ENCODE results near the gene ARL6IP4. TPM values are rescaled to one million over a fixed set of nuclear protein-coding genes. Genes with fewer than 3 reads are reported as not detected.

ARL6IP4 gene
- total RNA-seq, 1 donor from 2014 or later: 163 TPM

- H3K9me3 Mint-ChIP-seq: no peaks in the 10 kb centered on the region
- ChIA-PET CTCF (interaction anchor here (1.1 to 11.6 kb wide), 3 partner anchors 84 to 162 kb away, joined by 3 to 145 read pairs (median 8); no protein-coding TSS in a partner anchor), POLR2A (interaction anchor here (0.6 kb wide), 3 partner anchors 10 to 86 kb away, joined by 3 read pairs; partner anchors contain the start of gene ABCB9)
- no peaks in the 10 kb centered on the region for H3K27me3 Mint-ChIP-seq
- no peak for ATAC-seq (ENCODE audit: low read depth)
- intact Hi-C loops (cut with micrococcal nuclease): no loop called here
- no peak for DNase-seq
- no peak overlapping the region for H3K27ac Mint-ChIP-seq
- peaks cover 12% of the 10 kb centered on the region for H3K4me1 Mint-ChIP-seq
- no peak for TF ChIP-seq CTCF (IDR thresholded peaks at IDR 0.05)
- no peak overlapping the region for H3K4me3 Mint-ChIP-seq
- H3K36me3 Mint-ChIP-seq (ENCODE audit: low read depth): no peaks in the 10 kb centered on the region
These were observed 24.4 kb upstream of the ARL6IP4 start for GRCh38 chr12:122956035-122956434.

DNA sequence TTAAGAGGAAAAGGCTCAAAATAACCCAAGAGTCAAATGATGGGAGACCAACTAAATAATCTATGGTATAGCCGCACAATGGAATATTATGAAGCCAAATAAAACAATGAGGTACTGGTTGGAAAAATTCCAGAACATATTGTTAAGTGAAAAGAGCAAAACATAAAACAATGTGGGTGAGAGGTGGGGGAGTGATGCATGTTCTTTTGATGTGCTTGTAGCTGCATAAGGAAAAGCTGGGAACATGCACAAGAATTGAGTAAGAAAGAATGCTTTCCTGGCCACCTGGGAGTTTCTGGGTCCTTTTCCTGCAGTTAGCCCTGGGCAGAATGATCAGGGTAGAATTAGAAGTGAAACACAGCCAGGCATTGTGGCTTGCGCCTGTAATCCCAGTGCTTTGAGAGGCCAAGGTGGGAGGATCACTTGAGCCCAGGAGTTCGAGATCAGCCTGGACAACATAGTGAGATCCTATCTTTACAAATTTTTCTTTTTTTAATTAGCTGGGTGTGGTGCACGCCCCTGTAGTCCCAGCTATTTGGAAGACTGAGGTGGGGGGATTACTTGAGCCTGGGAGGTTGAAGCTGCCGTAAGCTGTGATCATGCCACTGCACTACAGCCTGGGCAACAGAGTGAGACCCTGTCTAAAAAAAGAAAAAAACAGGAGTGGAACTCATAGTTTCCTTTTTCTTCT is 22.1 kb upstream of the ARL6IP4 start:
- DNase-seq (no peak), ATAC-seq (ENCODE audit: low read depth) (no peak)
- POLR2A ChIA-PET: interaction anchor here (1.1 kb wide), 1 partner anchor 87 kb away, joined by 4 read pairs; no protein-coding TSS in a partner anchor
- CTCF ChIA-PET: no interaction called here
- H3K27ac Mint-ChIP-seq: no peak overlapping the region
- intact Hi-C loops (cut with micrococcal nuclease): no loop called here
- no peak for TF ChIP-seq CTCF (IDR thresholded peaks at IDR 0.05)
- no peak overlapping the region for H3K4me3 Mint-ChIP-seq
- H3K27me3 Mint-ChIP-seq: no peaks in the 10 kb centered on the region
- H3K9me3 Mint-ChIP-seq: no peaks in the 10 kb centered on the region
- H3K36me3 Mint-ChIP-seq (ENCODE audit: low read depth): no peaks in the 10 kb centered on the region
- H3K4me1 Mint-ChIP-seq: no peaks in the 10 kb centered on the region

GRCh38 chr12:122959566-122960192 is 20.8 kb upstream of the ARL6IP4 start:
- ChIA-PET CTCF (no interaction called here), POLR2A (no interaction called here)
- Mint-ChIP-seq H3K27ac (no peak overlapping the region), H3K27me3 (no peaks in the 10 kb centered on the region), H3K36me3 (ENCODE audit: low read depth) (no peaks in the 10 kb centered on the region), H3K4me1 (no peaks in the 10 kb centered on the region), H3K4me3 (no peak overlapping the region), H3K9me3 (no peaks in the 10 kb centered on the region)
- TF ChIP-seq CTCF (IDR thresholded peaks at IDR 0.05): no peak
- ATAC-seq (ENCODE audit: low read depth): no peak
- DNase-seq: no peak
- intact Hi-C loops (cut with micrococcal nuclease): no loop called here

GRCh38 chr12:122960193-122960569 is 20.3 kb upstream of the ARL6IP4 start:
- Mint-ChIP-seq H3K27me3 (no peaks in the 10 kb centered on the region), H3K27ac (no peak overlapping the region), H3K4me3 (no peak overlapping the region), H3K9me3 (no peaks in the 10 kb centered on the region), H3K4me1 (peaks cover 3% of the 10 kb centered on the region), H3K36me3 (ENCODE audit: low read depth) (no peaks in the 10 kb centered on the region)
- CTCF ChIA-PET: no interaction called here
- ATAC-seq (ENCODE audit: low read depth): no peak
- no peak for DNase-seq
- TF ChIP-seq CTCF (IDR thresholded peaks at IDR 0.05): no peak
- intact Hi-C loops (cut with micrococcal nuclease): no loop called here
- POLR2A ChIA-PET: interaction anchor here (0.6 kb wide), 1 partner anchor 58 kb away, joined by 10 read pairs; no protein-coding TSS in a partner anchor

GRCh38 chr12:122961531-122962329 is 18.8 kb upstream of the ARL6IP4 start:
- no peak overlapping the region for H3K4me3 Mint-ChIP-seq
- H3K27me3 Mint-ChIP-seq: no peaks in the 10 kb centered on the region
- H3K9me3 Mint-ChIP-seq: no peaks in the 10 kb centered on the region
- CTCF ChIA-PET: no interaction called here
- intact Hi-C loops (cut with micrococcal nuclease): no loop called here
- H3K4me1 Mint-ChIP-seq: peaks cover 7% of the 10 kb centered on the region
- POLR2A ChIA-PET: interaction anchor here (1.0 kb wide), 1 partner anchor 97 kb away, joined by 3 read pairs; no protein-coding TSS in a partner anchor
- DNase-seq: no peak
- no peak overlapping the region for H3K27ac Mint-ChIP-seq
- no peak for TF ChIP-seq CTCF (IDR thresholded peaks at IDR 0.05)
- no peaks in the 10 kb centered on the region for H3K36me3 Mint-ChIP-seq (ENCODE audit: low read depth)
- ATAC-seq (ENCODE audit: low read depth): no peak
